GM18909 (cell line): ENCODE results near the gene MYO15B.

Source experiments
- ATAC-seq: cut with Tn5 transposase; IDR thresholded peaks from one replicate; pipeline ENCODE4 v1.9.1; 2021; ENCODE audit warnings: mild to moderate bottlenecking; ENCODE audit not compliant: unreplicated experiment, poor library complexity

Gene MYO15B

GRCh38 chr17:75596320-75597087, 8.9 kb downstream of the MYO15B start:
- ATAC-seq: no peak

- ATAC-seq: no peak
Measured at GRCh38 chr17:75601057-75601987, 13.7 kb downstream of the MYO15B start.

- no peak for ATAC-seq
Measured at GRCh38 chr17:75602644-75603043, 15.0 kb downstream of the MYO15B start.

- ATAC-seq: no peak
Measured at GRCh38 chr17:75603123-75603522, 15.5 kb downstream of the MYO15B start.

GRCh38 chr17:75604034-75604695, 16.6 kb downstream of the MYO15B start:
- no peak for ATAC-seq

GRCh38 chr17:75605790-75606189, 18.2 kb downstream of the MYO15B start:
- ATAC-seq: no peak

GRCh38 chr17:75607086-75607485, 19.5 kb downstream of the MYO15B start:
- no peak for ATAC-seq

- ATAC-seq: no peak
Measured at GRCh38 chr17:75610103-75610984, 22.7 kb downstream of the MYO15B start.

GRCh38 chr17:75611851-75612429, 24.3 kb downstream of the MYO15B start:
- ATAC-seq: no peak

- no peak for ATAC-seq
Measured at GRCh38 chr17:75612906-75613626, 25.5 kb downstream of the MYO15B start.

- no peak for ATAC-seq
Measured at GRCh38 chr17:75614006-75614405, 26.4 kb downstream of the MYO15B start.

GRCh38 chr17:75614556-75615270, 27.1 kb downstream of the MYO15B start:
- no peak for ATAC-seq

GRCh38 chr17:75615301-75615700, 27.7 kb downstream of the MYO15B start:
- ATAC-seq: no peak

GRCh38 chr17:75616521-75617122, 29.0 kb downstream of the MYO15B start:
- no peak for ATAC-seq

- ATAC-seq: no peak
Measured at GRCh38 chr17:75617218-75617617, 29.6 kb downstream of the MYO15B start.

GRCh38 chr17:75617675-75618074, 30.1 kb downstream of the MYO15B start:
- ATAC-seq: no peak

GRCh38 chr17:75619506-75620431, 32.2 kb downstream of the MYO15B start:
- no peak for ATAC-seq
